HT1080 (cell line): ENCODE data around the gene CLASP2. TPM values are rescaled to one million over a fixed set of nuclear protein-coding genes. Genes with fewer than 3 reads are reported as not detected.
"Not testable (repeated sequence)": the region's sequence is repeated elsewhere in the genome, so short reads cannot be mapped to it uniquely, and the experiment has no call there.

Experiments used
- DNase-seq: peaks from one replicate; pipeline ENCODE4 v3.0.0-alpha.2; 2015; ENCODE audit warnings: low read depth
- total RNA-seq: library from RNA; depleted of rRNA; stranded (reverse); fragments of >200 nt; shearing (Covaris generic); gene quantifications from 2 replicates; pipeline ENCODE4 v1.2.3, GENCODE V29; 2014

Gene CLASP2
- total RNA-seq, 1 experiment from 2014 or later = 74.2 TPM

GRCh38 chr3:33690341-33690740, 27.7 kb downstream of the CLASP2 start:
- DNase-seq = no peak

DNA sequence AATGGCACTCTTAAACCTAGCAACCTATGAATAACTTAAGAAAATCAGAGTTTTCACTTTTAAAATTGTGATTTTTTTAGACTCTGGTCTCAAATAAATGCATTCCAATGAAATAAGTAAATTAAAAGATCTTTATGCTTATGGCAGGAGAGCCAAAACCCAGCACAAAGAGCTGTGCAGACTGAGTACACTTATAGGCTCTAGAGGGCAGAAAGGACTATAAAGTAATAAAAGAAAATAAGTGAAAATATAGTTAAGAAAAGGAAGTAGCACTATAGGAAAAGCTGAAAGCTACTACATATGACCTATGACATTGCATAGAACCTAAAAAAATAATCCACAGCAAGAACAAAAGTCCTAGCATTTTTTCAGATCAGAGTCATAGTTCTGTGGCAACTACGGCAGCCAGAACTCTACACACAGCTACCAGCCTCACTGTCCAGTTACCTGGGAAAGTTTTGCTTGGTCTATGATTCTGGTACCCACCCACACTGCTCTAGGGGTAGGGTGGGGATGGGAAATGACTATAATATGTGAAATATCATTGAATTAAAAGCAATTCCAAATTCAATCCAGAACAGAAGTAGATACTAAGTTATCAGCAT, 30.5 kb downstream of the CLASP2 start:
- peak; percentile 46 for DNase-seq

GRCh38 chr3:33682770-33683169, 35.3 kb downstream of the CLASP2 start:
- DNase-seq = no peak

DNA sequence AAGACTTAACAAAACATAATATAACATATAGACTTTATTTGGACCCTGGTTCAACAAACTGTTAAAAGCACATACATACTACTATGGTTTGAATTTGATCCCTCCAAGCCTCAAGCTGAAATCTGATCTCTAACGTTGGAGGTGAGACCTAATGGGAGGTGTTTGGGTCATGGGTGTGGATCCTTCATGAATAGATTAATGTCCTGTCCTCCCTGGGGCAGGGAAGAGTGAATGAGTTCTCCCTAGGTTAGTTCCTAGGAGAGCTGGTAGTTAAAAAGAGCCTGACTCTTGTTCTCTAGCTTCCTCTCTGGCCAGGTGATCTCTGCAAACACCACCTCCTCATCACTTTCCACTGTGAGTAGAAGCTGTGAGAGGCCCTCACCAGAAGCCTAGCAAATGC, 36.4 kb downstream of the CLASP2 start:
- DNase-seq = no peak

DNA sequence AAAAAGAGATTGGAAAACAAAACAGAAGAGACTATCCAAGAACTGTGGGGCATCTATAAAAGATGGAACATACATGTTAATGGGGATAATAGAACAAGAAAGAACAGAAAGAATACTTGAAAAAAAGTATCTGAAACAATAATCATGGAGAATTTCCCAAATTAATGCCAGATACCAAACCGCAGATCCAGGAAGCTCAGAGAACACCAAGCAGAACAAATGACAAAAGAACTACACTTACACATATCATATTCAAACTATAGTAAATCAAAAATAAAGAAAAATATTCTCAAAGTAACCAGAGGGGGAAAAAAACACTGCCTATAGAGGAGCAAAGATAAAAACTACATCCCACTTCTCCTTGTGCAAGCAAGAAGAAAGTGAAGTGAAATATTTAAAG, 40.0 kb downstream of the CLASP2 start:
- DNase-seq = no peak

DNA sequence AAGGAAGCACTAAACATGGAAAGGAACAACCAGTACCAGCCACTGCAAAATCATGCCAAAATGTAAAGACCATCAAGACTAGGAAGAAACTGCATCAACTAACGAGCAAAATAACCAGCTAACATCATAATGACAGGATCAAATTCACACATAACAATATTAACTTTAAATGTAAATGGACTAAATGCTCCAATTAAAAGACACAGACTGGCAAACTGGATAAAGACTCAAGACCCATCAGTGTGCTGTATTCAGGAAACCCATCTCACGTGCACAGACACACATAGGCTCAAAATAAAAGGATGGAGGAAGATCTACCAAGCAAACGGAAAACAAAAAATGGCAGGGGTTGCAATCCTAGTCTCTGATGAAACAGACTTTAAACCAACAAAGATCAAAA, 44.6 kb downstream of the CLASP2 start:
- not testable (repeated sequence) for DNase-seq

DNA sequence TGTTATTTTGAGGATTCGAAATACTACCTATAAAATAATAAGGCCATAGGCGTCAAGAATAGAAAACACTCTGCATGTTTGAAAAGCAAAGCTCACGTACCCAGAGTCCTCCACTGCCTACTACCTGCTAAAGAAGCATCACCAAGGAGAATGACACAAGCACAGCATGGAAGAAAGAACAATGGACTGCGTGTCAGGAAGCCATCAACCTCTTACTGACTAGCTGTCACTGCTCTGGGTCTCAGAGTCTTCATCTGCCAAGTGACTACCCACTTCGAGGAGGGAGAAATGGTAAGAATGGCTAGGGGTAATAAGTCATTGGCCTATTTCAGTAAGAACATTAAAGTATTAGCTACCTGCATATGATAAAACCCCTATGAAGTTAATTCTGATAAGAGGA, 49.4 kb downstream of the CLASP2 start:
- DNase-seq = no peak

DNA sequence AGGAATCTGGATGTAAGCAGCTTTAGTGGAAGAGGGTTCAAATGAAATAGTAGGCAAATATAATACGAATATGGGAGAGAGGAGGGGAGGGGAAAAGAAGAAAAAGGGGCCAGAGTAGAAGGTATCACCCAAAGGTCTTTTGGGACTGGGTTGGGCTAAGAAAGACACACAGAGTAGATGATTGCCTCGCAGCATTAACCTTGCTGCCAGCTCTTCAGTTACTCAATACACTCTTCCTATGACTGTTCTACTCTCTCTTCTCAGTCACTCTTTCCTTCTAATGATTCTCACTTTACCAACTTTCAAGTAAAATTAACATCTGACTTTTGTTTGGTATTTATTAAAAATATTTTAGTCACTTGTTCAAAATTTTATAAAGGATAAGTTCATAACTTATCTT, 52.8 kb downstream of the CLASP2 start:
- DNase-seq = no peak

- peak; percentile 86 for DNase-seq
Observed at GRCh38 chr3:33664195-33664594, 53.9 kb downstream of the CLASP2 start.

DNA sequence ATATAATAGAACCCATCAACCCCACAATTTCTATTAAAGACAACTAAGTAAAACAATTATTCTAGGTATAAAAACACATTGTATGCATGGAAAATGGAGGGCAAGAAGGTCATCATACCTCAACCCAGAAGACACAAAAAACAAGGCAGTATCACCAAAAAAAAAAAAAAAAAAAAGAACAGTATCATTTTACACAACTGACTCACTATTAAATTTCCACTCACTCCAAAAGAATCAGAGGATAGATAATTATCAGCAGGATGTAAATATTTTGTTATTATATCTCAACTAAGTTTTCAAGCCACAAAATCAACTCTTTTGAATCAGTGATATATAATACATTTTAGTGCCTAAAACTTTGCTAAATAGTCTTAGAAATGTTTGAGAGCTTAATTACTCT, 55.0 kb downstream of the CLASP2 start:
- DNase-seq = no peak

DNA sequence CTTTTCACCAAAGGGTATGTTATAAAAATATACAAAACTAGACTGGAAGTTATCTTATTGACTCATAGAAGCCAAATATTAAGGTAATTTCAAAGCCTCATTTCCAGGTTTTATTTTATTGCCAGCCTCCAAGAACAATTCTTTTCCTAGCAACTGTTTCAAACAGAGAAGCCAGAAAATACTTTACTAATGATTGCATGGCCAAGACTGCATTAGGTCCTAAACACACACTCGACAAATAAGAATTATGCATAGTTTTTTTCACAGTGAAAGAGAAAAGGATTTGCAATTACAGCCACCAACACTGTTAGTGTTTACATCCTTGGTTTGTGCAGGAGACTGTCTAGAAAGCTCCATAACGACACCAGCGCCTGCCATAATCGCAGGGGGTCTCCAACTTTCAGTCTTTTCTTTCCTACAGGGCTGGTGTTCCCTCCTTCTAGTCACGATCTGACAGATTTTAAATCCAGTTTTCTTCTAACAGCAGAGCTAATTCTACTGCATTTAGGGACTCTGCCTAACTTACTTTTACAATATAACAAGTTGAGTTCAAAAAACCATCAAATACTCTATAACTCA, 58.1 kb downstream of the CLASP2 start:
- DNase-seq = no peak

DNA sequence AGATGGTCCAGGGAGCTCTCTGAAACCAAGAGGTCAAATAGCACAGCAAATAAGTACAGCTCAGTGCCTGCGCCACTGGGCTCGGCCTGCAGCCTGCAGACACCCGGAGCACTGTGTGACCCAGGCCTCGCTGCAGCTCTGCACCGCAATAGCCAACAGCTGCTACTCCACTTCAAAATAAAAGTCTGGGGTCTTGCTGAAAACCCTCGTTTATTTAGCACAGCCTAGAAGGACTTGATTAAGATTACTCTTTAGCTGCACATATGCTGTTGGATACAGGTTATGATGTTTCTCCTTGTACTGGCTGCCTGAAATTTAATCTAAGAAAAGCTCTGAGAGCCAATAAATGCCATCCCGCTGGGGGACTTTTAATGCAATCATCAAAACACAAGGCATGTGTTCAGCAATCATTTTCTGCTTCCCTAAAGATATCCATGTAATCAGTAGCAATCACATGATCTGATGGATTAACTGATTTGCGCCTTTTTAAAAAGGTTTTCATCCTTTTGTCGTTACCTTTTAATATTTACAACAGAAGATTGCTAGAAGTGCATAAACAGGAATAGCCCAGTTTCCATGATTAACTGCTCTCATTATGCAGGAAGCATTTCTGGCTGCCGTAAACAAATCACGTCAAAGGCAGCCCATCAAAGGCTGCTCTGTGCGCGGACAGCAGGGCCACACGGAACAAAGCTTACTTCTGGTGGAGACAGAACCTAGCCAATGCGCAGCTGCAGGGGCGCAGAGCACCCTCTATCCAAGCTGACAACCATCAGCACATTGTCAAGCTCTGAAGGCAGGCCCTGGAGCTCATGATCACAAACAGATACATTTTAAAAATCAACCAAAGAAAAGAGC, 58.8 kb downstream of the CLASP2 start:
- peak; percentile 76 for DNase-seq

- no peak for DNase-seq
Observed at GRCh38 chr3:33658621-33658990, 59.4 kb downstream of the CLASP2 start.

GRCh38 chr3:33658039-33658438, 60.0 kb downstream of the CLASP2 start:
- DNase-seq = no peak

DNA sequence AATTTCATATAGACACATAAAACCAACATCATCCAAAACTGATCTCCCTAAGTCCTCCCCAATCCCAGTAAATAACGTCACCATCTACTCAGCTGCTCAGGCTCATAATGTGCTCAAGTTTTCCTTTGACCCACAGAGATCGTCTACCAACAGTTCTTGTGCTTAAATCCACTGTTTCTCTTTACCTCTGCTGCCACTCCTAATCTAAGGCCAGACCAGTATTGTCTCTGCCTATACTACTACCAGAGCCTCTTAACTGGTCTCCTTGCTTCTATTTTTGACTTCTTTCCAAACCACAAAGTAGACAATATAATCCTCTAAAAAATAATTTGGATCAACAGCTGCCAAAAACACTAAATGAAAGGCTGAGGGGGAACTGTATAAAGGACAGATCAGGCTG, 65.3 kb downstream of the CLASP2 start:
- DNase-seq = no peak

DNA sequence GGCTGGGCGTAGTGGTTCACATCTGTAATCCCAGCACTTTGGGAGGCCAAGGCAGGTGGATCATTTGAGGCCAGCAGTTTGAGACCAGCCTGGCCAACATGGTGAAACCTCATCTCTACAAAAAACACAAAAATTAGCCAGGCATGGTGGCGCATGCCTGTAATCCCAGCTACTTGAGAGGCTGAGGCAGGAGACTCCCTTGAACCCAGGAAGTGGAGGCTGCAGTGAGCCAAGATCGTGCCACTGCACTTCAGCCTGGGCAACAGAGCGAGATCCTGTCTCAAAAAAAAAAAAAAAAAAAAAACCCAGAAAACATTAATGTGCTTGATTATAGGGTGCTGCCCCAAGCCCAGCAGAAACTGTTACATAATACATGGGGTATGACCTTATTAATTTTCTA, 67.0 kb downstream of the CLASP2 start:
- not testable (repeated sequence) for DNase-seq

DNA sequence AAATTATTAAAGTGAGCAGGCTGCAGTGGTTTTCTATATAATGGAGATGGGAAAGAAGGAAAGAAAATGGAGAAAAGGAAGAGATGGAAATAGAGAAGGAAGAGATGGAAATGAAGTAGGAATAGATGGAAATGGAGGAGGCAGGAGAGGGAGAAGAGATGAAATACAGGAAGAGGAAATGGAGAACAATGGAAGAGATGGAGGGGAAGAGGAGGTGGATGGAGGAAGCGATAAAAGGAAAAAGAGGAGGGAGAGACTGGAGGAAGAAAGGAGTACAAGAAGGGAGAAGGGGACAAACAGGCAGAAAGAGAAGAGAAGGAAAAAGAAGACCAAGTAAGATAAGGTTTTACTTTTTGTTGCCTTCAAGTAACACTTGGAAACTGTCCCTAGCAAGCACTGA, 67.6 kb downstream of the CLASP2 start:
- no peak for DNase-seq

DNA sequence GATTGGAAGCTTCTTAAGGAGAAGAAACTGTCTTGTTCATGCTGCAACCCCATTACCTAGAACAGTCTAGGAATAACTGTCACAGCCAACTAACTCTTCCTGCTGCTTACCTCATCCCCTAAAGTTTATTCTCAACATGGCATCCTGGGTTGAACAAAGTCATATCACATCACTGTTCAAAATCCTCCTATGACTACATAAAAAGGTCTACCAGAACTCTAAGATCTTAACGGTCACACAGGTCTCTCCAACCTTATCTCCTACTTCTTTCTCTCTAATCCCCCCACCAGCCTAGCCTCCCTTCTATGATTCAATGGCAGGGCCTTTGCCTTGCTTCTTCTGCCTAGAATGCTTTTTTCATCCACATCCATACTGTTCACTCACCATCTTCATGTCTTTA, 69.3 kb downstream of the CLASP2 start:
- no peak for DNase-seq

- no peak for DNase-seq
Observed at GRCh38 chr3:33646406-33646805, 71.6 kb downstream of the CLASP2 start.

- no peak for DNase-seq
Observed at GRCh38 chr3:33645060-33645647, 72.9 kb downstream of the CLASP2 start.

DNA sequence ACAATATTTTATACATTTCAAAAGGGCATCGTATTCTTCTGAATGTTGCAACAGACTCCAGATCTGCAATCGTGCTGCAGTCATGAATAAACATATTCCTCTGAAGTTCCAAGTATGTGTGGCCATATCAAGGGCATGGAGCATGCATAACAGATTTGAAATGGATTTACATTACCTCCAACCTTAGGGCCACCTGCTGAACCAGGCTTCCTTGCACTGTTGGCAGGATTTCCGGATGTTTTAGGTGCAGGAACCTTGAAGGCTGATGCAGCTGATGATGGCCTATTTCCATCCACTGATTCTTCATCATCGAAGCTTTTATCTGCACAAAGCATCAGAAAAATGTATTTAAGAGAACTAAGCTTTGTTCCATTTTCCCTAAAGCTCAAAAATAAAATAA, 73.5 kb downstream of the CLASP2 start:
- no peak for DNase-seq

GRCh38 chr3:33642806-33643205, 75.2 kb downstream of the CLASP2 start:
- DNase-seq = no peak
